Activated CD4-positive, CD25-positive, alpha-beta regulatory T cell (primary cell): ENCODE results near the gene CDKN2B-AS1.
A peak's percentile ranks its signal among the peaks of the same experiment; 100 is the strongest.

Experiments
- DNase-seq, 4 experiments: peaks; one replicate each; lab custom pipeline; 2025; lab: John Stamatoyannopoulos, UW

The CDKN2B-AS1 gene

DNA sequence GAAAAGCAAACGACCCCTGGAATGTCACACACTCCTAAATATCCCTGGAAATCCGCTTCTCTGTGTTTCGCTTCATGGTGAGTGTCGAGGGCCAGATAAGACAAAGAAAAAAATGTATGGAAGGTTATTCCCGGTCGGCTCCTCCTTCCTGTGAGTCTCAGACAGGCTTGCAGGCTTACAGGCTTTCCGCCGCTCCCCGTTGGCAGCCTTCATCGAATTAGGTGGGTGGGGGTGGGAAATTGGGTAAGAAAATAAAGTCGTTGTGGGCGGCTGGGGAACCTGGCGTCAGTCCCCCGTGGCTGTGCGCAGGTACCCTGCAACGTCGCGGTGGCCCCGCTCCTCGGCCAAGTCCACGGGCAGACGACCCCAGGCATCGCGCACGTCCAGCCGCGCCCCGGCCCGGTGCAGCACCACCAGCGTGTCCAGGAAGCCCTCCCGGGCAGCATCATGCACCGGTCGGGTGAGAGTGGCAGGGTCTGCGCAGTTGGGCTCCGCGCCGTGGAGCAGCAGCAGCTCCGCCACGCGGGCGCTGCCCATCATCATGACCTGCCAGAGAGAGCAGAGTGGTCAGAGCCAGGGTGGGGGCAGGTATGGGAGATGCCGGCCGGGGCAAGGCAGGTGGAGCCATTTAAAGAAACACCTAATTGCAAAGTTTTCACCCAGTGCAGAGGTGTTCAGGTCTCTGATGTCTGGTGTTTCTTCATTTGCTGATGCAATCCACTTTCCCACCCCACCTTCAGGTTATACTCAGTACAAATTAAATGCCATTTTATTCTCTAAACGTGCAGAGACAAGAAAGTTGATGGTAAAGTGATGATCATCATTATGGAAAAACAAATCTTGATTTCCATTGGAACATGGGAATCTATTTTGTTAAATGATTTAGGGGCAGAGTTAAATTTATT lies 11.4 kb downstream of the CDKN2B-AS1 start:
- no peak for DNase-seq

- DNase-seq, result no peak
These were observed 13.8 kb downstream of the CDKN2B-AS1 start for GRCh38 chr9:22008384-22008716.

DNA sequence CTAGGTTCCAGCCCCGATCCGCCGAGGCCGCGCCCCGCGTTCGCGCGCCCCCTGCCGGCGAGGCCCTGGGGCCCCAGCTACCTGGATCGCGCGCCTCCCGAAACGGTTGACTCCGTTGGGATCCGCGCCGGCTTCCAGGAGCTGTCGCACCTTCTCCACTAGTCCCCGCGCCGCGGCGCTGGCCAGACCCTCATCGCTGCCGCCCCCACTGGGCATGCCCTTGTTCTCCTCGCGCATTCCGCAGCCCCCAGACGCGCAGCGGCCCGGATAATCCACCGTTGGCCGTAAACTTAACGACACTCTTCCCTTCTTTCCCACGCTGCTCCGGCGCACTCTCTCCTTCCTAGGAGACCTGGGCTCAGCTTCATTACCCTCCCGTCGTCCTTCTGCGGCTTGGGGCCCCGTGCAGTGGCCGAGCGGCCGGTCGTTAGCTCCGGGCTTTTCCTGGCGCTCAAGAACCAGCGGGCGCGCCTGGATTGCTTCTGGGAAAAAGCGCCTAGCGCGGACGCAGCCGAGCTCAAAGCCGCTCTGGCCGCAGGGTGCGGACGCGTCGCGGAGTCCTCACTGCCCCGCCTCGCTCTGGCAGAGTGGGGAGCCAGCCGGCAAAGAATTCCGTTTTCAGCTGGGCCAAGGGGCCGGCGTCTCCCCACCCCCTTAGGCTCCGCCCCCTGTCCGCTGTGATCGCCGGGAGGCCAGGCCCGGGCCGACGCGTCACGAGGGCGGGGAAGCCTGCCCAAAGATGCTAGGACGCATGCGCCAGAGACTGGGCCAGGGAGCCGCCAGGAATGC lies 14.3 kb downstream of the CDKN2B-AS1 start, which contains the start of gene CDKN2B:
Gene CDKN2B, minus strand, starts transcription at position 589 of the 789 bp plus-strand sequence. Its CDS starts 352 bp downstream, at position 237.
- peak; percentile 8 to 54 (median 26) for DNase-seq

DNA sequence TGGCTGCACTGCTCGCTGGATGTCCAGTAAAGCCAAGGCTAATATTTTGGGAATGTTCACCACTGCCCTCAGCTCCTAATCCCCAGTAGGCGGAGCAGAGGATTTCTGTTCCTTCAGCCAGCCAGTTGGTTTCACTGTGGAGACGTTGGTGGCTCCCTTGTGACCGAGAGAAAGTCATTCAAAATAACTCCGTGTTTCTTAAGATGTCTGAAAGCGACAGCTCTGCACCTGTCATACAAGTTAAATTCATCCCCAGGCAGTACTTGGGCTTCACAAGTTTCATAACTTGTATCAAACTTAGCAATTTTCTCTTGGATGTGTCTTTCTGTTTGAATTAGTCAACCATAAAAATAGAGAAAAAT lies 14.9 kb downstream of the CDKN2B-AS1 start:
- no peak for DNase-seq

DNA sequence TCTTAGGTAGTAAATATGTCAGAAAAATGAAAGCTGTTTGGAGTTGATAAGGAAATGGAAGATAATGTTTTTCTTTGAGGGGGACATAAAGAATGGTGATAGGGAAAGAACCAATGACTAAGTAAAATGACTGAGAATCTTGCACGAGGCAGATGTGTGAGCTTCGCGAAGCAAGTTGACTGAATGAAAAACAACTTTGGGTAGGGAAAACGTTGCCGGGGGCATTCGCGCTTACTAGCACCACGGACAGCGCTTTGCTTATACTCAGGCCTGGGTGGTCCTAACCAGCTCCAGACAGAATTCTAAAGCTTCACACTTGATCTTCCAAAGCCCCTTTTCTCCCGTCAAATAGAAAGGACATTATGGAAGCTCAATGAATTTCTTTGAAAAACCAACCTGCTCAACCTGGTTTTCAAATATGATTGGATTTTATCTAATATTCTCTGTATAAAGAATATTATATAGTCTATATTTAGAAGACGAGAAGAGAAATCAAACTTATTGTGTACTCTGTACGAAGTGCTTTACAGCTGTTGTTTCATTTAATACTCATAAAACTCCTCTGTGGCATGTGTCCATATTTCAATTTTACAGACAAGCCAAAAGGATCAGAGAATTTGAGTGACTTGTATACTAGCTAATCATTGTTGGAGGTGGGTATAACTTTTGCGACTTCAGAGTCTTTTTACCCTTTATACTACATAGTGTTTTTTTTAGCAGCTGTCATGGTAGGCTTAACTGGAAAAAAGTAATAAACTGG lies 16.5 kb downstream of the CDKN2B-AS1 start:
- DNase-seq, result no peak

GRCh38 chr9:22022396-22022795 lies 27.8 kb downstream of the CDKN2B-AS1 start:
- DNase-seq, result no peak

DNA sequence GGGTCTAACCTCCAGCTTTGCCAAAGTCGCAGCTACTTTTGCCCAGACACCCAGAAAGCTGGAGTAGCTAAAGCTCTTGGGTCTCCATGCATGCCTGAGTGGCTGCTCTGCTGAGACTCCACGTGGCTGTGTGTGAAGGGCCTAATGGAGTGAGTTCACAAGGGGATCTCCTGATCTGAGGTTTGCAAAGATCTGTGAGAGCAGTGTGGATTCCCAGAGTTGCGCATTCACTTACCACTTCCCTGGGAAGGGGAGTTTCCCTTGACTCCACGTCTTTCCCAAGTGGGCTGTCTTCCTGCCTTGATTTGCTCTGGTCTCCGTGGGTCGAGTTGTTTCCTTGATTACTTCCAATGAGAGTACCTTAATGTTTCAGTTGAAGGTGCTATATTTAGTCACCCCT lies 32.1 kb downstream of the CDKN2B-AS1 start:
- no peak for DNase-seq

DNA sequence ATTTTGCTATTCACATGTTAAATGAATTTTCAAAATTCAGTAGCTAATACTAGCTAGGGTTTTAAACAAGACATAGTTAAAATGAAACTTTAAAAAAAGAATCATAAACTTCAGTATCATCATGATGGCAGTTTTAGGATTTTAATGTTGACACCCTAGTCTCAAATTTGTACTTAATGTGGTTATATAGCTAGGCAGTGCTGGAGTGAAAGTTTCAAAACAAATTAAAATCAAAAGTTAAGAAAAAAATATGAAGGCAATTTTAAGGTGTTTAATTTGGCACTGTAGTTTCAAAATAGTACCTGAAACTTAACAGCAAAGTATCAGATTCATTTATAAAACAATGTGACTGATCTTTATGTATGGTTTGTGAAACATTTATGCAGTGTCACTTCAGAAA lies 33.8 kb downstream of the CDKN2B-AS1 start:
- DNase-seq, result no peak

DNA sequence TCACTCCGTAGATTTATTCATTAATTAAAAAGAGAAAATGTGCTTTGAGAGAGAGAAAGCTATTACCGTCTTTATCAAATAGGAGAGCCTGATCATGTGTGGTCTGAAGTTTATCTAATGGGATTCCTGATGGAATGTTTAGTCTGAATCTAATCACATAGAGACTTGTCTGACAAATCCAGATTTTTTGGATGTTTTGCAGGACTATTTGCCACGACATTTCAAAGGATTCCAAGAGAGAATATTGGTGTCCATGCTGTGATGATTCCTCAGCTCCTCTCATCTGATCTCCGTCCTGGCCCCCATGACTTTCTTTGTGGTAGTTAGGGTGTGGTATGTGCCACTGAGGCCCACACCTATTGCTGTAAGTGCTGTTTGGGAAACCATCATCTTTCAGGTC lies 34.6 kb downstream of the CDKN2B-AS1 start:
- no peak for DNase-seq

DNA sequence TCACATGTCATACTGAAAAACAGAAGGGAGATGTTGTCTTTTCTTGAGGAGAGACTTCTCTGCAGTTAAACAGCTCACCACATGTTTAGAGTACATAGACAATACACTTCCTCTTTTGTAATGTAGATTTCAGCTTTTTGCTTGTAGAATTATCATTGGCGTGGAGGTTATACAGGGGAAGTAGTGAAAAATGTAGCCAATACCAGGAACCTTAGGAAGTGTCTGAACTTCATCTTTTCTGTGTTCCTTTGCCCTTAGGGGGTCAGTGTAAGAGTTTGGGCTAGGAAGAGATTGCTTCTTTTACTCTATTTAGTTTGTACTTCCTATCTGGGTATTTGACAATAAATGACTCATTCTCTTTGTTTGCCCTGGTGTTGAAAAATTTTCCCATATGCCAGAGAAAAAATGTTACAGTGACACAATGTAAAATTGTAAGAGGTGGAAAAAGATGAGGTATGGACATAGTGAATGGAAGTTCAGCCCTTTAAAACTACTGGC lies 35.6 kb downstream of the CDKN2B-AS1 start:
- no peak for DNase-seq

GRCh38 chr9:22031655-22032411 lies 37.2 kb downstream of the CDKN2B-AS1 start:
- DNase-seq, result no peak

DNA sequence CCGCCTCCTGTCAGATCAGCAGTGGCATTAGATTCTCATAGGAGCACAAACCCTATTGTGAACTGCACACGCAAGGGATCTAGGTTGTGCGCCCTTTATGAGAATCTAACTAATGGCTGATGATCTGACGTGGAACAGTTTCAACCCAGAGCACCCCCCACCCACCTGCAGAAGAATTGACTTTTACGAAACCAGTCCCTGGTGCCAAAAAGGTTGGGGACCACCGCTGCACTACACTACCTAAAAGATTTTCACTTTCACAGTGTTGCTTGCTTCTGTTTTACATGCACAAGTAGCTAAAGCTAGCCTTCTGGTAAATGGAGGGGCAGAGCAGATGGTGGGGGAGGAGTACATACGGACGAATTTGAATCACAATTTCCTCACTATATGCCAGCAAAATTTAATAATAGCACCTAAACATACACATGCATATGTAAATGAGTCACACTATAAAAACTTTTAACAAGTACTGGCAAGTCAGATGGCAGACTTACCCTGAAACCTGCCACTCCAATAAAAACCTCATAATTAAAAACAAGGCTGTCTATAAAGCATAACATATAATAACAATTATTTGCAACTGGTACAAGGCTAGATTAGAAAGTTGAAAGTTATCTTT lies 38.5 kb downstream of the CDKN2B-AS1 start:
- no peak for DNase-seq

DNA sequence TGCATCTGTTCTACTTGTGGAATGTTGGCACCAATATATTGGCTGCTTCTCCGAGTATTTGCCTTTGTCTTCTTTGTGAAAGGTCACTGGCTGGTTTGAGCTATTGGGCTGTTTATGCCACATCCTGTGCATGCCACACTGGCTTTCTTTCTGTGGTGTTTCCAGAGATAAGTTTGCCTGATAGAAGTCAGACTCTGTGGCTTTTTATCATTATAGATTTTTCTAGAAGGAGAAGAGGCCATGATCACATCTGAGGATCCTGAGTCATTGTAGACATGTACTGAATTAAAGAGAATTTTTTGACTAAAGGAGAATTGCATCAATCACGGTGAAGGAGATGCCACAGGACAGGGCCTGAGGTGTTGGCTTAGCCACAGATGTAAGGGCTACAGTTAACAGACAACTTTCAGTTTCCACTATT lies 41.0 kb downstream of the CDKN2B-AS1 start:
- no peak for DNase-seq

DNA sequence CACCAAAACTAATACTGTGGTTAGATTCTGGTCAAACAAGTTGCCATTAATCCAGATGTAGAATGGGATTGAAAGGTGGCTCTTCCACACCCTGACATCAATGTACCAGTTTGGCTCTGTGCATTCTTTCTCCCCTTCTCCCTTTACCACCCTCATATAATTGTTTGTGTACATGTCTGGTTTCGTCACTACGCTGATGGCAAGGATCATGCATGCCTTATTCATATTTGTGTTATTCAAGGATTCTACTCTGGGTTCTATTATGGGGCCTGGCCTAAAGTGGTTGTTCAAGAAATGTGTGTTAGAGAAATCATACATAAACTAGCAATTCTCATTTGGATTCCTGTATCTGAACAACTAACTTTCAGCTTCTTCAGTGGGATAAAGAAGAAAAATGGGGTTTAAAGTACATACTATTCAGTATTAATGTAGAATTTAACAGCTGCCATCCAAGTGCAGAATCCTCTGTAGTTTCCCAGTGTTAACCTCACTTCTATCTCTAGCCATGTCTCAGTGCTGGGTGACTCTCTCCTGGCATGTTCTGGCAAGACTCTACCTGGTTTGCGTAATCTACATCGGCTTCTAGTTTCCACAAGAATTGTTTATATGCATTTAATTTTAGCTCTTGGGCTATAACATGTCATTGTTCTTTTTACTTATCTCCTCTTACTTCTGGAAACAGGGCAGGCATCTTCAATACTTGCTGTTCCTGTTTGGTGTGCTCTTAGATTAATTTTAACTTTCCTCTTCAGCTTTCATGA lies 42.5 kb downstream of the CDKN2B-AS1 start:
- DNase-seq, result no peak

DNA sequence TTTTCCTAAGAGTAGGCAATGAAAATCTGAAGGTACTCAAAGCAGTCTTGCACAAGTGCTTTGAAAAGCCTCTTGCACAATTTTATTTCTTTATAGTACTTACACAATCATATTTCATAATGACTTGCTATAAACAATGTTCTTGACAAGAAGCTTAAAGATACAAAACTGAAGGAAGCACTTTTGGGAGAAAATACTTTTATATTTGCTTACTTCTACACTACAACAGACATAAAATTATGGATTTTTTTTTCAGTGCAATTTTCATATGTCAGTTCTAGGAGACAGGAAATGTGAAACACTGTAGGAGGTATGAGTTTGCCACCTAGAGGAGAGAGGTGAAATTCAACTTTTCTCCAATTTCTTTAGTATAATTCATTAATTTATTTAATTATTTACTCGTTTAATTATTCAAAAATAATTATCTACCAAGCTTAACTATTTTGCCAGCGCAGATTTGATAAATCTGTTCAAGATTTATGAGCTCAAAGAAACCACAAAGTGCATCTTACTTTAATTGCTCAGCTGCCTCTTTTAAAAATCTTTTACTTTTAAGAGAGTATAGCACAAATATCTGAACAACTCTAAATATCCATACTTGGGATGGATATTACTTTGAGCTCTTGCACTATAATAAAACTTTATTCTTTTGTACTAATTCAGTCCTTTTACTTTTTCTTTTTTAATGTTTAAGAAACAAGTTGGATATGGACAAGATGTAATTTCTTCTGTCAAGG lies 43.5 kb downstream of the CDKN2B-AS1 start:
- no peak for DNase-seq

- no peak for DNase-seq
These were observed 44.7 kb downstream of the CDKN2B-AS1 start for GRCh38 chr9:22039258-22039657.

GRCh38 chr9:22040760-22041159 lies 46.2 kb downstream of the CDKN2B-AS1 start:
- DNase-seq, result no peak

DNA sequence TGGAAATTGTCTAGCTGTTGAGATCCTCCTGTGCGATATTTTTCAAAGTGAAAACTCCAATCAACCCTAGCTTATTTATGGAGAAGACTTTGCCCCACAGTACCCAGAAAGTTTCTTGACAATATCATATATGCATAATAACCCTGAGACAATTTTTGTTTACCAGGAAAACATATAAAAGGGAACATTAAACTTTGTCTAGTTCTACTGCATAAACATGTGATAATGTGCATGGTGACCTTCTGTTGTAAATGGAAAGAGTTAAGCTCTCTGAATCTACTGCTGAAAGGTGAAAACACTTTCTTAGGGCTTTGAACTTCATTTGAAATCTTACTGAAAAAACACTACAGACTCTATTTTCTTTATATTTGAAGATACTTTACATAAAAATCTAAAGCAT lies 46.8 kb downstream of the CDKN2B-AS1 start:
- DNase-seq, result no peak

DNA sequence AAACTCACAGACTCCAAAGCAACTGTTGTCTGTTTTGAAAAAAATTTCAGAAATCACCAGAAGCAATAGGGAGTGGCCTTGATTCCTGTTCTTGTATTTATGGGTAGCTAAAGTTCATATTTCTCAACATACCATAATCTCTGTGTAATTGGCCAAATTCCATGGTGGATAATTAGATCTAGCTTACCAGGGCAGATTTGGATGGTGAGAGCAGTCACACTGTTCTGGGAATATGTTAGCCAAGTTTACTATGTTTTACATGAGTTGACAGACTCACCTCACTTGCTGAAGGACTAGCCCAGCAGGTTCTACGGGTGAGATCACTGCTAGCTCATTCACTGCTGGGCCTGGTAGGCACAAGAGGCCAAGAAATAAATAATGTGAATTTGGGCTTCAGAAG lies 47.2 kb downstream of the CDKN2B-AS1 start:
- DNase-seq, result no peak

GRCh38 chr9:22043928-22044327 lies 49.3 kb downstream of the CDKN2B-AS1 start:
- no peak for DNase-seq
